ENCODE data around the gene DLGAP1. TPM values are rescaled to one million over a fixed set of nuclear protein-coding genes. Genes with fewer than 3 reads are reported as not detected.

Gene DLGAP1
- total and polyA plus RNA-seq, 3 donors from 2014 or later, result 18.6 to 93.8 (median 69.1) TPM

GRCh38 chr18:3761266-3761665 is 693.8 kb downstream of the DLGAP1 start:
- no peaks in the 10 kb centered on the region for H3K9me3 ChIP-seq
- 86 to 88% methylated on average over 4 of the region's 4 CpGs for WGBS, 2 donors
- intact Hi-C loops (cut with DNase I; ENCODE audit: low total_unique reads), result no loop called here
- TF ChIP-seq CTCF (IDR thresholded peaks at IDR 0.05) (no peak), POLR2A (IDR thresholded peaks at IDR 0.05) (no peak)
- no peak for DNase-seq
- no peaks in the 10 kb centered on the region for H3K4me1 ChIP-seq
- H3K4me3 ChIP-seq, result no peak overlapping the region
- no peaks in the 10 kb centered on the region for H3K36me3 ChIP-seq (ENCODE audit: low read depth, missing control alignments)
- no peak overlapping the region for H3K27ac ChIP-seq
- H3K27me3 ChIP-seq, result no peaks in the 10 kb centered on the region

- intact Hi-C loops (cut with DNase I; ENCODE audit: low total_unique reads), result no loop called here
- no peaks in the 10 kb centered on the region for H3K9me3 ChIP-seq
- WGBS, 2 donors, result 89 to 91% methylated on average over 7 of the region's 7 CpGs
- H3K4me1 ChIP-seq, result no peaks in the 10 kb centered on the region
- DNase-seq, result no peak
- TF ChIP-seq CTCF (IDR thresholded peaks at IDR 0.05) (no peak), POLR2A (IDR thresholded peaks at IDR 0.05) (no peak)
- H3K27ac ChIP-seq, result no peak overlapping the region
- H3K36me3 ChIP-seq (ENCODE audit: low read depth, missing control alignments), result no peaks in the 10 kb centered on the region
- no peak overlapping the region for H3K4me3 ChIP-seq
- H3K27me3 ChIP-seq, result no peaks in the 10 kb centered on the region
These were observed 694.4 kb downstream of the DLGAP1 start for GRCh38 chr18:3760741-3761140.

- DNase-seq, result no peak
- no peaks in the 10 kb centered on the region for H3K27me3 ChIP-seq
- no peaks in the 10 kb centered on the region for H3K36me3 ChIP-seq (ENCODE audit: low read depth, missing control alignments)
- no peak overlapping the region for H3K4me3 ChIP-seq
- WGBS, 2 donors, result 78 to 85% methylated on average over 2 of the region's 2 CpGs
- intact Hi-C loops (cut with DNase I; ENCODE audit: low total_unique reads), result no loop called here
- no peak overlapping the region for H3K27ac ChIP-seq
- no peaks in the 10 kb centered on the region for H3K9me3 ChIP-seq
- no peaks in the 10 kb centered on the region for H3K4me1 ChIP-seq
- TF ChIP-seq CTCF (IDR thresholded peaks at IDR 0.05), result no peak
- no peak for TF ChIP-seq POLR2A (IDR thresholded peaks at IDR 0.05)
These were observed 696.0 kb downstream of the DLGAP1 start for GRCh38 chr18:3759099-3759498.

- Histone ChIP-seq H3K4me3 (no peak overlapping the region), H3K9me3 (no peaks in the 10 kb centered on the region), H3K27me3 (no peaks in the 10 kb centered on the region), H3K4me1 (no peaks in the 10 kb centered on the region), H3K27ac (no peak overlapping the region), H3K36me3 (ENCODE audit: low read depth, missing control alignments) (no peaks in the 10 kb centered on the region)
- intact Hi-C loops (cut with DNase I; ENCODE audit: low total_unique reads), result no loop called here
- 91 to 93% methylated on average over 7 of the region's 7 CpGs for WGBS, 2 donors
- no peak for TF ChIP-seq CTCF (IDR thresholded peaks at IDR 0.05)
- DNase-seq, result no peak
These were observed 696.6 kb downstream of the DLGAP1 start for GRCh38 chr18:3758531-3758930.

GRCh38 chr18:3757361-3757760 is 697.7 kb downstream of the DLGAP1 start:
- H3K9me3 ChIP-seq, result no peaks in the 10 kb centered on the region
- no peak for DNase-seq
- H3K4me3 ChIP-seq, result no peak overlapping the region
- H3K36me3 ChIP-seq (ENCODE audit: low read depth, missing control alignments), result no peaks in the 10 kb centered on the region
- H3K27me3 ChIP-seq, result no peaks in the 10 kb centered on the region
- 94% methylated on average over 3 of the region's 3 CpGs for WGBS, 2 donors
- H3K27ac ChIP-seq, result no peak overlapping the region
- H3K4me1 ChIP-seq, result no peaks in the 10 kb centered on the region
- TF ChIP-seq POLR2A (IDR thresholded peaks at IDR 0.05) (no peak), CTCF (IDR thresholded peaks at IDR 0.05) (no peak)
- intact Hi-C loops (cut with DNase I; ENCODE audit: low total_unique reads), result no loop called here

All from testis (tissue), 3 donors.